Bronchial smooth muscle cell (primary cell): ENCODE results near the gene AKNA. TPM values are rescaled to one million over a fixed set of nuclear protein-coding genes. Genes with fewer than 3 reads are reported as not detected.

Experiments used
- total RNA-seq: library from RNA; depleted of rRNA; stranded (reverse); fragments of >200 nt; gene quantifications from 2 replicates; pipeline ENCODE4 v1.2.1, GENCODE V29; 2014

The AKNA gene, protein sequence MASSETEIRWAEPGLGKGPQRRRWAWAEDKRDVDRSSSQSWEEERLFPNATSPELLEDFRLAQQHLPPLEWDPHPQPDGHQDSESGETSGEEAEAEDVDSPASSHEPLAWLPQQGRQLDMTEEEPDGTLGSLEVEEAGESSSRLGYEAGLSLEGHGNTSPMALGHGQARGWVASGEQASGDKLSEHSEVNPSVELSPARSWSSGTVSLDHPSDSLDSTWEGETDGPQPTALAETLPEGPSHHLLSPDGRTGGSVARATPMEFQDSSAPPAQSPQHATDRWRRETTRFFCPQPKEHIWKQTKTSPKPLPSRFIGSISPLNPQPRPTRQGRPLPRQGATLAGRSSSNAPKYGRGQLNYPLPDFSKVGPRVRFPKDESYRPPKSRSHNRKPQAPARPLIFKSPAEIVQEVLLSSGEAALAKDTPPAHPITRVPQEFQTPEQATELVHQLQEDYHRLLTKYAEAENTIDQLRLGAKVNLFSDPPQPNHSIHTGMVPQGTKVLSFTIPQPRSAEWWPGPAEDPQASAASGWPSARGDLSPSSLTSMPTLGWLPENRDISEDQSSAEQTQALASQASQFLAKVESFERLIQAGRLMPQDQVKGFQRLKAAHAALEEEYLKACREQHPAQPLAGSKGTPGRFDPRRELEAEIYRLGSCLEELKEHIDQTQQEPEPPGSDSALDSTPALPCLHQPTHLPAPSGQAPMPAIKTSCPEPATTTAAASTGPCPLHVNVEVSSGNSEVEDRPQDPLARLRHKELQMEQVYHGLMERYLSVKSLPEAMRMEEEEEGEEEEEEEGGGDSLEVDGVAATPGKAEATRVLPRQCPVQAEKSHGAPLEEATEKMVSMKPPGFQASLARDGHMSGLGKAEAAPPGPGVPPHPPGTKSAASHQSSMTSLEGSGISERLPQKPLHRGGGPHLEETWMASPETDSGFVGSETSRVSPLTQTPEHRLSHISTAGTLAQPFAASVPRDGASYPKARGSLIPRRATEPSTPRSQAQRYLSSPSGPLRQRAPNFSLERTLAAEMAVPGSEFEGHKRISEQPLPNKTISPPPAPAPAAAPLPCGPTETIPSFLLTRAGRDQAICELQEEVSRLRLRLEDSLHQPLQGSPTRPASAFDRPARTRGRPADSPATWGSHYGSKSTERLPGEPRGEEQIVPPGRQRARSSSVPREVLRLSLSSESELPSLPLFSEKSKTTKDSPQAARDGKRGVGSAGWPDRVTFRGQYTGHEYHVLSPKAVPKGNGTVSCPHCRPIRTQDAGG (N-terminal part only)
- 4.3 and 7.6 TPM in 2 replicates for total RNA-seq

GRCh38 chr9:114387680-114388356 is at the start of gene AKNA:
AKNA (minus strand) TSS chr9:114387982; CDS start chr9:114381333, 6,649 bp downstream.

GRCh38 chr9:114329625-114330022 is 58.2 kb downstream of the AKNA start, which contains the start of gene ORM2:
ORM2 (plus strand) TSS chr9:114329869; CDS start chr9:114329905, 36 bp downstream.

GRCh38 chr9:114322831-114323531 is 64.8 kb downstream of the AKNA start, which contains the start of gene ORM1:
ORM1 (plus strand) TSS chr9:114323098; CDS start chr9:114323134, 36 bp downstream.

Other genes with a start within 250 kb of the AKNA start
- 2.0 and 3.5 TPM in 2 replicates for gene COL27A1, start 232.4 kb downstream of the AKNA start, total RNA-seq
- not detected in 2 replicates for gene ORM1, start 64.9 kb downstream of the AKNA start, total RNA-seq
- gene ORM2, start 58.1 kb downstream of the AKNA start, total RNA-seq: not detected in 2 replicates
- gene WHRN, start 117.5 kb upstream of the AKNA start, total RNA-seq: 1.4 and 1.5 TPM in 2 replicates
- 48.5 and 100 TPM in 2 replicates for gene ATP6V1G1, start 199.8 kb upstream of the AKNA start, total RNA-seq
- 1.7 and 2.8 TPM in 2 replicates for gene TMEM268, start 223.3 kb upstream of the AKNA start, total RNA-seq